Measurements from ENCODE around the gene MRPL20.

GRCh38 chr1:1427106-1427819 lies 20.2 kb upstream of the MRPL20 start:
- TF ChIP-seq CTCF (IDR thresholded peaks at IDR 0.05), result no peak
- TF ChIP-seq POLR2AphosphoS5 (IDR thresholded peaks at IDR 0.05), result no peak
